Keratinocyte (primary cell): Measurements from ENCODE around the gene LCOR. TPM values are rescaled to one million over a fixed set of nuclear protein-coding genes. Genes with fewer than 3 reads are reported as not detected.

Experiments used
- DNase-seq: peaks from one replicate; pipeline ENCODE4 v3.0.0-alpha.2; 2011; ENCODE audit warnings: low read depth, missing footprints, low spot score
- FAIRE-seq: peaks from 2 replicates; lab custom pipeline; 2011; peaks lifted over from hg19 to GRCh38; lab: Jason Lieb, UNC
- H2AFZ ChIP-seq: 2 replicates; pipeline ENCODE4 v1.6.0; 2012; ENCODE audit warnings: low read length, control low read depth, inconsistent platforms; ENCODE audit not compliant: control insufficient read depth
- H3K27ac ChIP-seq: 2 replicates; pipeline ENCODE4 v1.5.1; 2011; ENCODE audit warnings: low read length; ENCODE audit not compliant: control insufficient read depth, insufficient read depth
- H3K27me3 ChIP-seq: 3 replicates; pipeline ENCODE4 v1.6.0; 2011; ENCODE audit warnings: low read length; ENCODE audit not compliant: control insufficient read depth, insufficient read depth; ENCODE audit errors: extremely low read depth
- H3K36me3 ChIP-seq, 2 experiments: 2 replicates in 1 of 2; 3 replicates in 1 of 2; pipeline ENCODE4 v1.5.1; 2011; ENCODE audit warnings: low read length in 2 of 2, mild to moderate bottlenecking in 1 of 2; ENCODE audit not compliant: control insufficient read depth in 2 of 2, insufficient read depth in 2 of 2; ENCODE audit errors: extremely low read depth in 1 of 2
- H3K4me1 ChIP-seq: 3 replicates; pipeline ENCODE4 v1.5.1; 2011; ENCODE audit warnings: low read length; ENCODE audit not compliant: control insufficient read depth, insufficient read depth; ENCODE audit errors: extremely low read depth
- H3K4me2 ChIP-seq: 3 replicates; pipeline ENCODE4 v1.6.0; 2011; ENCODE audit warnings: low read depth, low read length; ENCODE audit not compliant: control insufficient read depth, insufficient read depth; ENCODE audit errors: extremely low read depth
- H3K4me3 ChIP-seq, 3 experiments: fragments of 200-600 bp in 1 of 3; sonication (generic) in 1 of 3; 2 replicates in 2 of 3; 3 replicates in 1 of 3; pipeline ENCODE4 v1.5.1; 2011 to 2016; ENCODE audit warnings: low read length in 3 of 3, mild to moderate bottlenecking in 3 of 3, control low read depth in 2 of 3, inconsistent platforms in 1 of 3, low read depth in 1 of 3, mixed read lengths in 1 of 3, mixed run types in 1 of 3, moderate library complexity in 1 of 3; ENCODE audit not compliant: control insufficient read depth in 2 of 3, insufficient read depth in 2 of 3; ENCODE audit errors: extremely low read depth in 1 of 3
- H3K79me2 ChIP-seq: 2 replicates; pipeline ENCODE4 v1.6.0; 2012; ENCODE audit warnings: low read length; ENCODE audit not compliant: control insufficient read depth, insufficient read depth
- H3K9ac ChIP-seq: 3 replicates; pipeline ENCODE4 v1.6.0; 2011; ENCODE audit warnings: low read length; ENCODE audit not compliant: control insufficient read depth, insufficient read depth; ENCODE audit errors: extremely low read depth
- H3K9me1 ChIP-seq: 3 replicates; pipeline ENCODE4 v1.6.0; 2011; ENCODE audit warnings: low read length; ENCODE audit not compliant: control insufficient read depth, insufficient read depth; ENCODE audit errors: extremely low read depth
- H3K9me3 ChIP-seq: 2 replicates; pipeline ENCODE4 v1.5.1; 2012; ENCODE audit warnings: low read depth, low read length; ENCODE audit not compliant: control insufficient read depth
- H4K20me1 ChIP-seq: 3 replicates; pipeline ENCODE4 v1.6.0; 2011; ENCODE audit warnings: low read length; ENCODE audit not compliant: control insufficient read depth, insufficient read depth; ENCODE audit errors: extremely low read depth
- CTCF ChIP-seq, 3 experiments: IDR thresholded peaks in 1 of 3; conservative IDR thresholded peaks in 1 of 3; optimal IDR thresholded peaks in 1 of 3; 2 replicates in 2 of 3; 3 replicates in 1 of 3; pipeline versions ENCODE3 to v1.5.1; 2011; ENCODE audit warnings: low read length in 3 of 3, mild to moderate bottlenecking in 3 of 3, moderate library complexity in 2 of 3, control low read depth in 1 of 3, inconsistent platforms in 1 of 3; ENCODE audit not compliant: insufficient read depth in 2 of 3; ENCODE audit errors: extremely low read depth in 1 of 3
- EZH2 ChIP-seq: IDR thresholded peaks from one replicate; pipeline ENCODE4 v1.6.1; 2012; ENCODE audit warnings: inconsistent platforms, mild to moderate bottlenecking, low read length, moderate library complexity
- dilution Hi-C: fragments of 300-500 bp; cut with MboI; formaldehyde crosslinking; loops from one replicate; pipeline ENCODE4 v1.7.0; 2020; ENCODE audit warnings: low sequenced_read_pairs; ENCODE audit not compliant: extremely low pct_ligation_motif_present
- polyA plus RNA-seq, 5 experiments: library from polyadenylated mRNA; depleted of rRNA in 3 of 5; stranded (reverse) in 3 of 5; stranded (forward) in 1 of 5; unstranded in 1 of 5; fragments of >200 nt; gene quantifications; 1 replicate in 1 of 5; 2 replicates in 3 of 5; 3 replicates in 1 of 5; pipeline versions ENCODE4 v1.2.1 to v1.2.3, GENCODE V29; 2011 to 2012; ENCODE audit warnings: missing spikeins in 2 of 5, low read depth in 1 of 5, low replicate concordance in 1 of 5

Gene LCOR
- polyA plus RNA-seq, 1 donor (not counting 4 experiments of a cell fraction or from before 2014, with no cell fraction given) = 11.4 TPM

GRCh38 chr10:96982149-96982930, 150.2 kb downstream of the LCOR start:
- Histone ChIP-seq H4K20me1 (no peaks in the 10 kb centered on the region), H3K36me3 (peaks cover 0 to 1% of the 10 kb centered on the region in 2 experiments), H3K9ac (no peak overlapping the region), H3K4me2 (no peak overlapping the region), H3K27me3 (no peaks in the 10 kb centered on the region), H3K79me2 (no peaks in the 10 kb centered on the region), H3K4me1 (no peaks in the 10 kb centered on the region), H3K9me1 (no peaks in the 10 kb centered on the region), H2AFZ (no peak overlapping the region), H3K4me3 (no peak overlapping the region), H3K27ac (no peak overlapping the region), H3K9me3 (no peaks in the 10 kb centered on the region)
- DNase-seq = no peak
- no peak for TF ChIP-seq EZH2
- TF ChIP-seq CTCF (optimal IDR thresholded peaks at IDR 0.05 in 1 of 3, IDR thresholded peaks at IDR 0.05 in 1 of 3, conservative IDR thresholded peaks at IDR 0.05 in 1 of 3; ENCODE audit: extremely low read depth in 1 of 3, insufficient read depth in 2 of 3, low read length in 3 of 3) = peak in 1 of 3 experiments; percentile 11
- dilution Hi-C loops = no loop called here
- FAIRE-seq = no peak

GRCh38 chr10:96984541-96985131, 152.5 kb downstream of the LCOR start:
- no peak overlapping the region for H3K4me3 ChIP-seq
- DNase-seq (no peak), FAIRE-seq (no peak)
- dilution Hi-C loops = no loop called here
- no peaks in the 10 kb centered on the region for H3K4me1 ChIP-seq
- no peak overlapping the region for H3K4me2 ChIP-seq
- H4K20me1 ChIP-seq = no peaks in the 10 kb centered on the region
- H2AFZ ChIP-seq = no peak overlapping the region
- no peak overlapping the region for H3K9ac ChIP-seq
- no peak for TF ChIP-seq EZH2
- no peak for TF ChIP-seq CTCF (optimal IDR thresholded peaks at IDR 0.05 in 1 of 3, IDR thresholded peaks at IDR 0.05 in 1 of 3, conservative IDR thresholded peaks at IDR 0.05 in 1 of 3; ENCODE audit: extremely low read depth in 1 of 3, insufficient read depth in 2 of 3, low read length in 3 of 3)
- no peaks in the 10 kb centered on the region for H3K27me3 ChIP-seq
- no peaks in the 10 kb centered on the region for H3K9me3 ChIP-seq
- no peaks in the 10 kb centered on the region for H3K79me2 ChIP-seq
- H3K36me3 ChIP-seq = peaks cover 0 to 1% of the 10 kb centered on the region in 2 experiments
- H3K9me1 ChIP-seq = no peaks in the 10 kb centered on the region
- no peak overlapping the region for H3K27ac ChIP-seq
